ENCODE results near the gene LTBP1.

- no peak for TF ChIP-seq CTCF (conservative IDR thresholded peaks at IDR 0.05; ENCODE audit: low read length)
- no peak for TF ChIP-seq EZH2phosphoT487 (IDR thresholded peaks at IDR 0.05; ENCODE audit: borderline replicate concordance, low read depth, low read length)
Measured at GRCh38 chr2:32965523-32966171, 18.9 kb downstream of the LTBP1 start.
